Neutrophil (primary cell): ENCODE results near the gene ITPR3.

ENCODE experiments used
- H3K27ac ChIP-seq: fragments of 200-600 bp; sonication (generic); 2 replicates; pipeline ENCODE4 v1.5.1; 2016; ENCODE audit warnings: mild to moderate bottlenecking, moderate library complexity
- H3K27me3 ChIP-seq: fragments of 200-600 bp; sonication (generic); 2 replicates; pipeline ENCODE4 v1.6.0; 2016; ENCODE audit warnings: mild to moderate bottlenecking
- H3K36me3 ChIP-seq: fragments of 200-600 bp; sonication (generic); 2 replicates; pipeline ENCODE4 v1.5.1; 2017
- H3K4me1 ChIP-seq, 2 experiments: fragments of 200-600 bp in 1 of 2; sonication (generic) in 1 of 2; 1 replicate in 1 of 2; 2 replicates in 1 of 2; pipeline versions ENCODE4 v1.5.1 to v1.6.1; 2013 to 2016; ENCODE audit warnings: low read depth in 1 of 2, low read length in 1 of 2, mild to moderate bottlenecking in 1 of 2, moderate library complexity in 1 of 2; ENCODE audit not compliant: control insufficient read depth in 1 of 2, insufficient read depth in 1 of 2
- H3K4me3 ChIP-seq, 2 experiments: fragments of 200-600 bp in 1 of 2; sonication (generic) in 1 of 2; 1 replicate in 1 of 2; 2 replicates in 1 of 2; pipeline ENCODE4 v1.5.1; 2013 to 2016; ENCODE audit warnings: low read depth in 1 of 2, low read length in 1 of 2, mild to moderate bottlenecking in 1 of 2, moderate library complexity in 1 of 2
- H3K9me3 ChIP-seq: fragments of 200-600 bp; sonication (generic); 2 replicates; pipeline ENCODE4 v1.5.1; 2016
- TF ChIP-seq, protein P1 (sequence below): fragments of 200-600 bp; sonication (generic); IDR thresholded peaks from 2 replicates; pipeline ENCODE4 v1.5.1; 2016; ENCODE audit warnings: antibody characterized with exemption

The ITPR3 gene

DNA sequence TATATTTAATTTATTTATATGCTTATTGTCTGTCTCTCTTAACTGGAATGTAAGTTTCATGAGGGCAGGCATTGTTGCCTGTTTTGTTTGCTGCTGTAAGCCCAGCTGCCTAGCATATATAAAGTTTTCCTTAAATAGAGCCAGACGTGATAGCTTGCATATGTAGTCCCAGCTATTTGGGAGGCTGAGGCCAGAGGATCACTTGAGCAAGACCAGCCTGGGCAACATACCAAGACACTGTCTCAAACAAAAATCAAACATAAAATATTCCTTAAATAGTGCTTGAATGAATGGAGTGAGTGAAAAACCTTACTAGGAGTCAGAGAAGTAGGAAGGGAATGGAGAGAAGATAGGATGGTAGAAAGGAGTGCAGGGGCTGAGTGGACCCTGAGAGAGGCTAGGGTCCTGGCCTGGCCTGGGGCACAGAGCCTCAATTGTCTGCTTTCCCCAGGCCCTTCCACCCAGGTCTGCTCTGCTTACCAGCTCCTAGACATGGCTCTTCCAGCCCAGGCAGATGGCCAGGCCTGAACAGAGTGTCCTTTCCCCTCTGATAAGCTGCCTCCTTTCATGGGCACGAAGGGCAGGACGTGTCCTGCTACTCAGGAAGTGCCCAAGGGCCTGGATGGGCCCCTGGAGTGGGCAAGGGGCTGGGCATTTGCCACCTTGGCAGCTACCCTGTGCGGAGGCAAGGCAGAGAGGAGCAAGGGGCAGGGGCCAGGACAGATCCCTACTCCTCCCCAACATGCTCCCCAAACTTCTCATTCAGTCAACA, 23.4 kb upstream of the ITPR3 start:
- Histone ChIP-seq H3K27ac (no peak overlapping the region), H3K27me3 (peaks cover 20% of the 10 kb centered on the region), H3K4me3 (no peak overlapping the region), H3K4me1 (no peaks in the 10 kb centered on the region), H3K36me3 (no peaks in the 10 kb centered on the region), H3K9me3 (no peaks in the 10 kb centered on the region)
- TF ChIP-seq, protein P1, sequence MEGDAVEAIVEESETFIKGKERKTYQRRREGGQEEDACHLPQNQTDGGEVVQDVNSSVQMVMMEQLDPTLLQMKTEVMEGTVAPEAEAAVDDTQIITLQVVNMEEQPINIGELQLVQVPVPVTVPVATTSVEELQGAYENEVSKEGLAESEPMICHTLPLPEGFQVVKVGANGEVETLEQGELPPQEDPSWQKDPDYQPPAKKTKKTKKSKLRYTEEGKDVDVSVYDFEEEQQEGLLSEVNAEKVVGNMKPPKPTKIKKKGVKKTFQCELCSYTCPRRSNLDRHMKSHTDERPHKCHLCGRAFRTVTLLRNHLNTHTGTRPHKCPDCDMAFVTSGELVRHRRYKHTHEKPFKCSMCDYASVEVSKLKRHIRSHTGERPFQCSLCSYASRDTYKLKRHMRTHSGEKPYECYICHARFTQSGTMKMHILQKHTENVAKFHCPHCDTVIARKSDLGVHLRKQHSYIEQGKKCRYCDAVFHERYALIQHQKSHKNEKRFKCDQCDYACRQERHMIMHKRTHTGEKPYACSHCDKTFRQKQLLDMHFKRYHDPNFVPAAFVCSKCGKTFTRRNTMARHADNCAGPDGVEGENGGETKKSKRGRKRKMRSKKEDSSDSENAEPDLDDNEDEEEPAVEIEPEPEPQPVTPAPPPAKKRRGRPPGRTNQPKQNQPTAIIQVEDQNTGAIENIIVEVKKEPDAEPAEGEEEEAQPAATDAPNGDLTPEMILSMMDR = no peak

DNA sequence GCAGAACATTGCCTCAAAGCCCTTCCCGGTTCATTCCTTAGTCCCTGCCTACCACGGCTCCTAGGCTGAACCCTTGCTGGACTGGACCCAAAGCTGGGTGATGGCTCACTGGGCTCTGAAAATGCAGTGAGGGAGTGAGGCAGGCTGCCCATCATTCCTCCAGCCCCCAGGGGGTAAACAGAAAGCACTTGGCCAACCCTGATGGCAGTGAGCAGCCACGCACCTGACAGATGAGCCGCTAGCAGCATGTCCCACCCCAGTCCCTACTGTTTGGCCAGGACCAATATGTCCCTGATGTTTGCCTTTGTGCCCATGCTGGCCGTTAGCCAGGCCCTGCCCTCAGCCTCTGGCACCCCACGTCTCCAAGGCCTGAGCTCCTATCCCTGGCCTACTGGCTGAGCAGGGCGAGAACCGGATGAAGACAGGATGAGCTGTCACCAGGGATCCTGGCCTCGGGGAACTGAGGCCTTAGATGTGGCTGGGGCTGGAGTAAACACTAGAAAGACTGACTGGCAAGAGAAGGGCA, 21.6 kb upstream of the ITPR3 start:
- H3K9me3 ChIP-seq = no peaks in the 10 kb centered on the region
- no peaks in the 10 kb centered on the region for H3K36me3 ChIP-seq
- no peaks in the 10 kb centered on the region for H3K4me1 ChIP-seq
- H3K27me3 ChIP-seq = peaks cover 8% of the 10 kb centered on the region
- H3K27ac ChIP-seq = no peak overlapping the region
- H3K4me3 ChIP-seq = no peak overlapping the region
- TF ChIP-seq, protein P1 = no peak

DNA sequence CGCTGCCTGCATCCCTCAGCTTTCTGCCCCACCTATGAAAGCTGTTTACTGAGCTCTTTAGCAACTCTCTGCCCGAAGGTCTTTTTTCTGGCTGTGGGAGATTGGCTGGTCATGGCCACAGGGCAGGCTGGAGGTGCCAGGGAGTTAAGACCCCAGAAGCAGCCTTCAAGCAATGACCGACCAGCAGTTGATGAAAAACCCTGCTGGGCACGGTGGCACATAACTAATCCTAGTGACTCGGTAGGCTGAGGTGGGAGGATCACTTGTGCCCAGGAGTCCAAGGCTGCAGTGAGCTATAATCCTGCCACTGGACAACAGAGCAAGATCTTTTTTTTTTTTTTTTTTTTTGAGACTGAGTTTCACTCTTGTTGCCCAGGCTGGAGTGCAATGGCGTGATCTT, 20.4 kb upstream of the ITPR3 start:
- Histone ChIP-seq H3K4me3 (no peak overlapping the region), H3K27ac (no peak overlapping the region), H3K4me1 (no peaks in the 10 kb centered on the region), H3K27me3 (peaks cover 3% of the 10 kb centered on the region), H3K9me3 (no peaks in the 10 kb centered on the region), H3K36me3 (no peaks in the 10 kb centered on the region)
- TF ChIP-seq, protein P1 = no peak

- Histone ChIP-seq H3K9me3 (no peaks in the 10 kb centered on the region), H3K27me3 (peaks cover 3% of the 10 kb centered on the region), H3K27ac (no peak overlapping the region), H3K36me3 (no peaks in the 10 kb centered on the region), H3K4me1 (no peaks in the 10 kb centered on the region), H3K4me3 (no peak overlapping the region)
- TF ChIP-seq, protein P1 = no peak
Observed at GRCh38 chr6:33602180-33602579, 18.9 kb upstream of the ITPR3 start.

DNA sequence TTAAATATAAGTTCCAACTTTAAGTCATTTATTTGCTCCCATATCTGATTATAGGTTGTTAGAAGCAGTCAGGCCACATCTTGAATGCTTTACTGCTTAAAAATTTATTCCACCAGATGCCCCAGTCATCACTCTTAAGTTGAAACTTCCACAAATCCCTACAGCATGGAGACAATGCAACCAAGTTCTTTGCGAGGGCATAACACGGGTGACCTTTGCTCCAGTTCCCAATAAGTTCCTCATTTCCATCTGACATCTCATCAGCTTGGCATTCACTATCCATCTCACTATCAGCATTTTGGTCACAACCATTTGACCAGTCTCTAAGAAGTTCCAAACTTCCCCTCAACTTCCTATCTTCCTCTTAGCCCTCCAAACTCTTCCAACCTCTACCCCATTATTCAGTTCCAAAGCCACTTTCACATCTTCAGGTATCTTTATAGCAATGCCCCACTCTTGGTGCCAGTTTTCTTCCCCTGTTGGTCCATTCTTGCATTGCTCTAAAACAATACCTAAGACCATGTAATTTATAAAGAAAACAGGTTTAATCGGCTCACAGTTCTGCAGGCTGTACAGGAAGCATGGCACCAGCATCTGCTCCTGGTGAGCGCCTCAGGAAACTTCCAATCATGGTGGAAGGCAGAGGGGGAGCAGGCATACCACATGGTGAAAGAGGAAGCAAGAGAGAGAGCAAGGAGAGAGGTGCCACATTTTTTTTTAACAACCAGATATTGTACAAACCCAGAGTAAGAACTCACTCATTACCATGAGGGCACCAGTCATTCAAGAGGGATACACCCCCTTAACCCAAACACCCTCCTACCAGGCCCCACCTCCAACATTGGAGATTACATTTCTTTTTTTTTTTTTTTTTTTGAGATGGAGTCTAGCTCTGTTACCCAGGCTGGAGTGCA, 15.9 kb upstream of the ITPR3 start:
- TF ChIP-seq, protein P1 = no peak
- no peaks in the 10 kb centered on the region for H3K9me3 ChIP-seq
- no peaks in the 10 kb centered on the region for H3K4me1 ChIP-seq
- H3K27me3 ChIP-seq = peaks cover 12% of the 10 kb centered on the region
- H3K4me3 ChIP-seq = no peak overlapping the region
- H3K27ac ChIP-seq = no peak overlapping the region
- H3K36me3 ChIP-seq = no peaks in the 10 kb centered on the region
